ENCODE results near the gene PPIF.

The PPIF gene

GRCh38 chr10:79402625-79402946 is 55.3 kb downstream of the PPIF start:
- no peak for DNase-seq (ENCODE audit: low spot score)
- no peak for TF ChIP-seq CTCF (IDR thresholded peaks at IDR 0.05; ENCODE audit: extremely low read depth, insufficient read depth, missing control alignments)
- in situ Hi-C loops (cut with MboI; ENCODE audit: low pct_unique_long_range_greater_than_20kb, low sequenced_read_pairs, unreplicated experiment), result no loop called here

- no peak for TF ChIP-seq CTCF (IDR thresholded peaks at IDR 0.05; ENCODE audit: extremely low read depth, insufficient read depth, missing control alignments)
- in situ Hi-C loops (cut with MboI; ENCODE audit: low pct_unique_long_range_greater_than_20kb, low sequenced_read_pairs, unreplicated experiment), result no loop called here
- no peak for DNase-seq (ENCODE audit: low spot score)
These were observed 55.7 kb downstream of the PPIF start for GRCh38 chr10:79402951-79403350.

- in situ Hi-C loops (cut with MboI; ENCODE audit: low pct_unique_long_range_greater_than_20kb, low sequenced_read_pairs, unreplicated experiment), result no loop called here
- no peak for DNase-seq (ENCODE audit: low spot score)
- TF ChIP-seq CTCF (IDR thresholded peaks at IDR 0.05; ENCODE audit: extremely low read depth, insufficient read depth, missing control alignments), result no peak
These were observed 56.4 kb downstream of the PPIF start for GRCh38 chr10:79403441-79404230.

GRCh38 chr10:79404231-79404609 is 57.0 kb downstream of the PPIF start:
- TF ChIP-seq CTCF (IDR thresholded peaks at IDR 0.05; ENCODE audit: extremely low read depth, insufficient read depth, missing control alignments), result no peak
- in situ Hi-C loops (cut with MboI; ENCODE audit: low pct_unique_long_range_greater_than_20kb, low sequenced_read_pairs, unreplicated experiment), result no loop called here
- no peak for DNase-seq (ENCODE audit: low spot score)

- no peak for DNase-seq (ENCODE audit: low spot score)
- in situ Hi-C loops (cut with MboI; ENCODE audit: low pct_unique_long_range_greater_than_20kb, low sequenced_read_pairs, unreplicated experiment), result no loop called here
- no peak for TF ChIP-seq CTCF (IDR thresholded peaks at IDR 0.05; ENCODE audit: extremely low read depth, insufficient read depth, missing control alignments)
These were observed 57.4 kb downstream of the PPIF start for GRCh38 chr10:79404690-79405131.
